K562 (cell line): ENCODE results near the gene PLA2G12B. TPM values are rescaled to one million over a fixed set of nuclear protein-coding genes. Genes with fewer than 3 reads are reported as not detected.
A peak's percentile ranks its signal among the peaks of the same experiment; 100 is the strongest.

Experiments used
- ARID1B ChIP-seq: fragments of 450-650 bp; IDR thresholded peaks from 2 replicates; pipeline ENCODE4 v1.6.1; 2016; ENCODE audit warnings: antibody characterized with exemption, mild to moderate bottlenecking, inconsistent platforms
- ARID4B ChIP-seq: sonication (generic); formaldehyde crosslinking; IDR thresholded peaks from 2 replicates; pipeline ENCODE4 v1.8.0; 2022; ENCODE audit warnings: mild to moderate bottlenecking, missing genetic modification reagents
- DDX20 ChIP-seq: fragments of 450-650 bp; IDR thresholded peaks from 2 replicates; pipeline ENCODE4 v1.6.1; 2016; ENCODE audit warnings: missing genetic modification characterization, low read depth, mild to moderate bottlenecking, missing compliant biosample characterization, moderate library complexity
- EHMT2 ChIP-seq: fragments of 450-650 bp; IDR thresholded peaks from 2 replicates; pipeline ENCODE4 v1.6.1; 2018; ENCODE audit warnings: antibody characterized with exemption
- KLF10 ChIP-seq: fragments of 250-450 bp; sonication (Bioruptor Pico); IDR thresholded peaks from 2 replicates; pipeline ENCODE4 v1.6.1; 2021; ENCODE audit warnings: matching md5 sums
- MIER1 ChIP-seq: fragments of 450-650 bp; IDR thresholded peaks from 2 replicates; pipeline ENCODE4 v1.6.1; 2016; ENCODE audit warnings: antibody characterized with exemption, mild to moderate bottlenecking, low read depth
- NR2C2 ChIP-seq, 2 experiments: fragments of 200-800 bp in 1 of 2; sonication (Bioruptor generic) in 1 of 2; sonication (generic) in 1 of 2; formaldehyde crosslinking in 1 of 2; IDR thresholded peaks; 2 replicates each; pipeline versions ENCODE4 v1.6.1 to v1.8.0; 2016 to 2022; ENCODE audit warnings: mild to moderate bottlenecking in 1 of 2, missing compliant biosample characterization in 1 of 2, missing genetic modification characterization in 1 of 2, missing genetic modification reagents in 1 of 2
- PPARD ChIP-seq: fragments of 250-450 bp; sonication (Bioruptor Pico); IDR thresholded peaks from 2 replicates; pipeline ENCODE4 v1.8.0; 2022; ENCODE audit warnings: inconsistent platforms, mild to moderate bottlenecking, moderate library complexity
- TEAD2 ChIP-seq: fragments of 450-650 bp; IDR thresholded peaks from 2 replicates; pipeline ENCODE4 v1.6.1; 2016; ENCODE audit warnings: missing genetic modification characterization, control low read depth, missing compliant biosample characterization
- THAP12 ChIP-seq: fragments of 250-450 bp; sonication (Bioruptor Pico); IDR thresholded peaks from 2 replicates; pipeline ENCODE4 v1.9.0; 2021; ENCODE audit warnings: mild to moderate bottlenecking, inconsistent platforms
- XRCC4 ChIP-seq: IDR thresholded peaks from one replicate; pipeline ENCODE4 v1.6.1; 2011; ENCODE audit not compliant: insufficient read depth, insufficient read length; ENCODE audit errors: extremely low read depth
- ZNF134 ChIP-seq: fragments of 250-450 bp; sonication (Bioruptor Pico); conservative IDR thresholded peaks from 2 replicates; pipeline ENCODE4 v1.4.0; 2020
- ZNF277 ChIP-seq: fragments of 250-450 bp; sonication (Bioruptor Pico); IDR thresholded peaks from 2 replicates; pipeline ENCODE4 v1.8.0; 2022; ENCODE audit warnings: inconsistent platforms, mild to moderate bottlenecking, moderate library complexity, borderline replicate concordance
- ZNF354B ChIP-seq: fragments of 250-450 bp; sonication (Bioruptor Pico); IDR thresholded peaks from 2 replicates; pipeline ENCODE4 v1.4.0; 2020
- ZNF586 ChIP-seq: fragments of 450-650 bp; formaldehyde crosslinking; conservative IDR thresholded peaks from 2 replicates; pipeline ENCODE4 v1.4.0; 2020; ENCODE audit warnings: mild to moderate bottlenecking, moderate library complexity
- ZNF639 ChIP-seq, 2 experiments: fragments of 200-800 bp in 1 of 2; sonication (Bioruptor generic) in 1 of 2; sonication (generic) in 1 of 2; formaldehyde crosslinking in 1 of 2; IDR thresholded peaks in 1 of 2; conservative IDR thresholded peaks in 1 of 2; 2 replicates each; pipeline versions ENCODE4 v1.5.0 to v1.6.1; 2016 to 2020; ENCODE audit warnings: missing compliant biosample characterization in 1 of 2, missing genetic modification characterization in 1 of 2, missing genetic modification reagents in 1 of 2
- ZNF695 ChIP-seq: fragments of 450-650 bp; formaldehyde crosslinking; IDR thresholded peaks from 2 replicates; pipeline ENCODE4 v1.4.0; 2020; ENCODE audit warnings: mild to moderate bottlenecking, moderate library complexity
- polyA plus RNA-seq, 8 experiments: library from polyadenylated mRNA; depleted of rRNA in 4 of 8; stranded (reverse) in 5 of 8; unstranded in 3 of 8; fragments of >200 nt; fragmentation: Nextera tagmentation in 2 of 8; fragmentation: Illumina TruSeq in 1 of 8; extraction: Ambion mirVana in 2 of 8; extraction: Trizol in 1 of 8; gene quantifications; 2 replicates each; pipeline versions ENCODE4 v1.2.1 to v1.2.3, GENCODE V29; 2011 to 2014; ENCODE audit warnings: inconsistent platforms in 1 of 8, missing spikeins in 1 of 8
- total RNA-seq, 7 experiments: library from RNA; depleted of rRNA in 6 of 7; stranded (reverse); fragments of >200 nt in 6 of 7; fragmentation: Illumina TruSeq in 2 of 7; extraction: Trizol in 2 of 7; gene quantifications; 2 replicates each; pipeline versions ENCODE4 v1.2.1 to v1.2.3, GENCODE V29; 2011 to 2021; ENCODE audit warnings: low replicate concordance in 1 of 7

The PLA2G12B gene
- total and polyA plus RNA-seq, 9 of the 15 experiments (the other 6 are each of a cell fraction or from before 2014, with no cell fraction given) = not detected

- TF ChIP-seq ZNF586 (CRISPR knock-in tag) = no peak
- no peak for TF ChIP-seq ZNF277 (CRISPR knock-in tag)
- TF ChIP-seq MIER1 = no peak
- TF ChIP-seq EHMT2 = no peak
- TF ChIP-seq DDX20 (tag) = peak; percentile 77; the same call in 1 of the 2 replicates
- no peak for TF ChIP-seq ZNF354B
- no peak for TF ChIP-seq THAP12 (CRISPR knock-in tag)
- TF ChIP-seq ZNF134 (CRISPR knock-in tag) = no peak
- TF ChIP-seq ZNF639 (CRISPR knock-in tag; conservative IDR thresholded peaks at IDR 0.05 in 1 of 2, IDR thresholded peaks at IDR 0.05 in 1 of 2) = peak in 1 of 2 experiments; percentile 82; a peak in 1 of 4 replicates
- TF ChIP-seq PPARD (CRISPR knock-in tag) = no peak
- TF ChIP-seq XRCC4 = no peak
- peak; percentile 93 for TF ChIP-seq ZNF695 (CRISPR knock-in tag)
- TF ChIP-seq ARID1B = peak; percentile 75
- TF ChIP-seq ARID4B (CRISPR knock-in tag) = no peak
- TF ChIP-seq KLF10 (CRISPR knock-in tag) = 0 out of 2 replicates have a peak, but pooled peaks have one; percentile 56
- TF ChIP-seq TEAD2 (tag) = 0 out of 2 replicates have a peak, but pooled peaks have one; percentile 53
- no peak for TF ChIP-seq NR2C2 (CRISPR knock-in tag; IDR thresholded peaks at IDR 0.05)
- no peak; the same call in 1 of the 2 replicates for TF ChIP-seq NR2C2 (tag; IDR thresholded peaks at IDR 0.05)
Observed at GRCh38 chr10:72888151-72888638, 66.4 kb downstream of the PLA2G12B start (continued).
